Suprapubic skin (tissue), 4 donors: ENCODE measurements around the gene NIPAL4.

Source experiments
- EP300 ChIP-seq: sonication (generic); formaldehyde crosslinking; IDR thresholded peaks from one replicate; pipeline ENCODE4 v1.6.1; 2017; ENCODE audit warnings: antibody characterized with exemption
- POLR2A ChIP-seq, 2 donors: fragments of 450-650 bp; IDR thresholded peaks; one replicate each; pipeline ENCODE4 v1.6.1; 2017; ENCODE audit warnings: antibody characterized with exemption in 2 of 2, mild to moderate bottlenecking in 2 of 2, moderate library complexity in 2 of 2
- POLR2AphosphoS5 ChIP-seq, 3 donors: sonication (generic); formaldehyde crosslinking; IDR thresholded peaks; one replicate each; pipeline ENCODE4 v1.6.1; 2017; ENCODE audit warnings: antibody characterized with exemption in 3 of 3
- TF ChIP-seq, protein P1 (sequence below), 2 donors: fragments of 200-600 bp in 1 of 2; fragments of 450-650 bp in 1 of 2; sonication (generic) in 1 of 2; IDR thresholded peaks; one replicate each; pipeline ENCODE4 v1.5.1; 2016 to 2019; ENCODE audit warnings: antibody characterized with exemption in 2 of 2, mild to moderate bottlenecking in 1 of 2, moderate library complexity in 1 of 2

DNA sequence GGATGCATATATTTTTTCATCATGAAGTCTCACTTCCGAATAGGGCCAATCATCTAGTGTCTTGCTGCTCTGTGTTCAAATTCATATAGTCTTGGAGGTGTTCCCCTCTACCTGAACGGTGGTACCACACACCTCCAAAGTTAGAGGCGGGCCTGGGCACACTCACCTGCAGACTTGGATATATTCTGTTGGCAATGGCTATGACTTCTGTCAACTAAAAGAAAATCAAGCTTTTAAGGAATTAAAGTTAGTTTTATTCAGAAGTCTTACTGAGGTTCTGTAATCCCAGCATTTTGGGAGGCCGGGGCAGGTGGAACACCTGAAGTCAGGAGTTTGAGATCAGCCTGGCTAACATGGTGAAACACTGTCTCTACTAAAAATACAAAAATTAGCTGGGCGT is 2.6 kb upstream of the NIPAL4 start:
- TF ChIP-seq, protein P1, sequence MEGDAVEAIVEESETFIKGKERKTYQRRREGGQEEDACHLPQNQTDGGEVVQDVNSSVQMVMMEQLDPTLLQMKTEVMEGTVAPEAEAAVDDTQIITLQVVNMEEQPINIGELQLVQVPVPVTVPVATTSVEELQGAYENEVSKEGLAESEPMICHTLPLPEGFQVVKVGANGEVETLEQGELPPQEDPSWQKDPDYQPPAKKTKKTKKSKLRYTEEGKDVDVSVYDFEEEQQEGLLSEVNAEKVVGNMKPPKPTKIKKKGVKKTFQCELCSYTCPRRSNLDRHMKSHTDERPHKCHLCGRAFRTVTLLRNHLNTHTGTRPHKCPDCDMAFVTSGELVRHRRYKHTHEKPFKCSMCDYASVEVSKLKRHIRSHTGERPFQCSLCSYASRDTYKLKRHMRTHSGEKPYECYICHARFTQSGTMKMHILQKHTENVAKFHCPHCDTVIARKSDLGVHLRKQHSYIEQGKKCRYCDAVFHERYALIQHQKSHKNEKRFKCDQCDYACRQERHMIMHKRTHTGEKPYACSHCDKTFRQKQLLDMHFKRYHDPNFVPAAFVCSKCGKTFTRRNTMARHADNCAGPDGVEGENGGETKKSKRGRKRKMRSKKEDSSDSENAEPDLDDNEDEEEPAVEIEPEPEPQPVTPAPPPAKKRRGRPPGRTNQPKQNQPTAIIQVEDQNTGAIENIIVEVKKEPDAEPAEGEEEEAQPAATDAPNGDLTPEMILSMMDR (IDR thresholded peaks at IDR 0.05), result no peak
- TF ChIP-seq EP300, result no peak
- no peak for TF ChIP-seq POLR2AphosphoS5 (IDR thresholded peaks at IDR 0.05)
- TF ChIP-seq POLR2A (IDR thresholded peaks at IDR 0.05), result no peak
